A673 (cell line): ENCODE data around the gene FRMD4A. TPM values are rescaled to one million over a fixed set of nuclear protein-coding genes. Genes with fewer than 3 reads are reported as not detected.
A peak's percentile ranks its signal among the peaks of the same experiment; 100 is the strongest.

Source experiments
- BruUV-seq: library from RNA; stranded (reverse); fragments of 400-500 nt; replicated peaks from 2 replicates; lab custom pipeline; 2021; lab: Mats Ljungman, UMichigan
- CTCF ChIA-PET: fragments of 300-600 bp; sonication (Branson Sonifier 250); formaldehyde crosslinking; loops from one replicate; lab custom pipeline; 2022; ENCODE audit warnings: antibody characterized with exemption; lab: Charles Lee
- POLR2A ChIA-PET: fragments of 300-600 bp; sonication (Branson Sonifier 250); formaldehyde crosslinking; loops from one replicate; lab custom pipeline; 2022; ENCODE audit warnings: antibody characterized with exemption; ENCODE audit not compliant: low non-redundant PET; lab: Charles Lee
- DNase-seq: peaks from one replicate; pipeline ENCODE4 v3.0.0-alpha.2; 2015; ENCODE audit warnings: low spot score
- H3K27ac ChIP-seq: fragments of 200-600 bp; sonication (generic); 2 replicates; pipeline ENCODE4 v1.5.1; 2016; ENCODE audit warnings: mixed run types, low read depth, mild to moderate bottlenecking, mixed read lengths, antibody characterized with exemption, low read length; ENCODE audit not compliant: poor library complexity, severe bottlenecking
- H3K27me3 ChIP-seq: fragments of 200-600 bp; sonication (generic); replicated peaks from 2 replicates; pipeline ENCODE4 v1.6.1; 2017; ENCODE audit warnings: mixed run types, low read depth, mild to moderate bottlenecking, mixed read lengths, antibody characterized with exemption, low read length; ENCODE audit not compliant: insufficient read depth, poor library complexity
- H3K36me3 ChIP-seq: fragments of 200-600 bp; sonication (generic); 2 replicates; pipeline ENCODE4 v1.6.1; 2016; ENCODE audit warnings: mixed run types, mild to moderate bottlenecking, mixed read lengths, antibody characterized with exemption, low read length; ENCODE audit not compliant: insufficient read depth, poor library complexity, severe bottlenecking
- H3K4me1 ChIP-seq: fragments of 200-600 bp; sonication (generic); 2 replicates; pipeline ENCODE4 v1.6.1; 2017; ENCODE audit warnings: mixed run types, mild to moderate bottlenecking, mixed read lengths, antibody characterized with exemption, low read length; ENCODE audit not compliant: insufficient read depth, poor library complexity, severe bottlenecking
- H3K4me3 ChIP-seq: fragments of 200-600 bp; sonication (generic); 2 replicates; pipeline ENCODE4 v1.5.1; 2016; ENCODE audit warnings: low read depth, mixed run types, mild to moderate bottlenecking, mixed read lengths, low read length; ENCODE audit not compliant: poor library complexity, severe bottlenecking
- H3K9me3 ChIP-seq: fragments of 200-600 bp; sonication (generic); 2 replicates; pipeline ENCODE4 v1.6.1; 2016; ENCODE audit warnings: mixed run types, low read depth, mild to moderate bottlenecking, mixed read lengths, antibody characterized with exemption, low read length; ENCODE audit not compliant: poor library complexity, severe bottlenecking
- EZH2 ChIP-seq: fragments of 200-600 bp; sonication (generic); IDR thresholded peaks from 2 replicates; pipeline ENCODE4 v1.6.1; 2017; ENCODE audit warnings: borderline replicate concordance, low read depth, mild to moderate bottlenecking, mixed read lengths, antibody characterized with exemption, low read length; ENCODE audit not compliant: poor library complexity, severe bottlenecking
- intact Hi-C: fragments of 100-400 bp; cut with micrococcal nuclease; formaldehyde crosslinking; loops from one replicate; pipeline ENCODE4 v1.10.0; 2022; ENCODE audit not compliant: unreplicated experiment
- total RNA-seq: library from RNA; stranded (reverse); gene quantifications from 2 replicates; pipeline ENCODE4 v1.2.3, GENCODE V29; 2021
- TF ChIP-seq, protein P1 (sequence below): fragments of 300-800, 200-600 bp; sonication (generic); conservative IDR thresholded peaks from 2 replicates; pipeline ENCODE4 v1.5.1; 2017; ENCODE audit warnings: low read depth, mild to moderate bottlenecking, antibody characterized with exemption, low read length, moderate library complexity, mixed read lengths

Gene FRMD4A
- total RNA-seq, 1 experiment from 2014 or later, result 26.3 TPM

- intact Hi-C loops, result no loop called here
- Histone ChIP-seq H3K27ac (no peak overlapping the region), H3K36me3 (no peaks in the 10 kb centered on the region), H3K27me3 (no peaks in the 10 kb centered on the region), H3K9me3 (no peaks in the 10 kb centered on the region), H3K4me1 (peaks cover 15% of the 10 kb centered on the region), H3K4me3 (no peak overlapping the region)
- no peak for DNase-seq
- TF ChIP-seq, protein P1, sequence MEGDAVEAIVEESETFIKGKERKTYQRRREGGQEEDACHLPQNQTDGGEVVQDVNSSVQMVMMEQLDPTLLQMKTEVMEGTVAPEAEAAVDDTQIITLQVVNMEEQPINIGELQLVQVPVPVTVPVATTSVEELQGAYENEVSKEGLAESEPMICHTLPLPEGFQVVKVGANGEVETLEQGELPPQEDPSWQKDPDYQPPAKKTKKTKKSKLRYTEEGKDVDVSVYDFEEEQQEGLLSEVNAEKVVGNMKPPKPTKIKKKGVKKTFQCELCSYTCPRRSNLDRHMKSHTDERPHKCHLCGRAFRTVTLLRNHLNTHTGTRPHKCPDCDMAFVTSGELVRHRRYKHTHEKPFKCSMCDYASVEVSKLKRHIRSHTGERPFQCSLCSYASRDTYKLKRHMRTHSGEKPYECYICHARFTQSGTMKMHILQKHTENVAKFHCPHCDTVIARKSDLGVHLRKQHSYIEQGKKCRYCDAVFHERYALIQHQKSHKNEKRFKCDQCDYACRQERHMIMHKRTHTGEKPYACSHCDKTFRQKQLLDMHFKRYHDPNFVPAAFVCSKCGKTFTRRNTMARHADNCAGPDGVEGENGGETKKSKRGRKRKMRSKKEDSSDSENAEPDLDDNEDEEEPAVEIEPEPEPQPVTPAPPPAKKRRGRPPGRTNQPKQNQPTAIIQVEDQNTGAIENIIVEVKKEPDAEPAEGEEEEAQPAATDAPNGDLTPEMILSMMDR, result no peak
- TF ChIP-seq EZH2, result no peak
- POLR2A ChIA-PET, result no interaction called here
- CTCF ChIA-PET, result no interaction called here
- BruUV-seq, result no TSS peak
Observed at GRCh38 chr10:14350006-14350405, 19.3 kb upstream of the FRMD4A start.

DNA sequence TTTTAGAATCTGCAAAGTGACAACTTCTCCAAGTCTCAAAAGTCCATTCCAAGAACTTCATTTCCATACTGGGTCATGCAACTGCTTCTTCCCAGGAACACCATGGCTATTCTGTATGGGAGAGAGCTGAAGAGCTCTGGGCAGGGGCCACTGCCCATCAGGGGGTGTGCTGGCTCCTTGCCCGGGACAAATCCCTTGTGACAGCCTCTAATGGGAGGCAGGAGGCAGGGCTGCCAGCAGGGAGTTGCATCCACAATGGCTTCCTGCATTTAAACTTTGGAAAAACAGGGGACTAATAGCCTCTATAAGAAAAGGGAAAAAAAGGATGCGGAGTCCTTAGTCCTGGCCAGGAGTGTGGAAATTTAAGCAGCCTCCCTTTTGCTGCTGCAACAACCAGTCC lies 18.4 kb upstream of the FRMD4A start:
- intact Hi-C loops, result no loop called here
- Histone ChIP-seq H3K27me3 (peaks cover 7% of the 10 kb centered on the region), H3K4me1 (peaks cover 15% of the 10 kb centered on the region), H3K27ac (no peak overlapping the region), H3K4me3 (no peak overlapping the region), H3K36me3 (no peaks in the 10 kb centered on the region), H3K9me3 (no peaks in the 10 kb centered on the region)
- BruUV-seq, result no TSS peak
- peak; percentile 61 for DNase-seq
- CTCF ChIA-PET, result no interaction called here
- POLR2A ChIA-PET, result no interaction called here
- TF ChIP-seq EZH2, result no peak
- TF ChIP-seq, protein P1, result no peak

- H3K4me3 ChIP-seq, result no peak overlapping the region
- H3K36me3 ChIP-seq, result no peaks in the 10 kb centered on the region
- ChIA-PET POLR2A (no interaction called here), CTCF (no interaction called here)
- H3K9me3 ChIP-seq, result no peaks in the 10 kb centered on the region
- peaks cover 32% of the 10 kb centered on the region for H3K27me3 ChIP-seq
- intact Hi-C loops, result no loop called here
- no TSS peak for BruUV-seq
- TF ChIP-seq EZH2, result no peak
- TF ChIP-seq, protein P1, result no peak
- H3K4me1 ChIP-seq, result peaks cover 15% of the 10 kb centered on the region
- no peak for DNase-seq
- H3K27ac ChIP-seq, result no peak overlapping the region
Observed at GRCh38 chr10:14345262-14345661, 14.5 kb upstream of the FRMD4A start.
